Fibroblast of lung (primary cell): Measurements from ENCODE around the gene LIMS1. TPM values are rescaled to one million over a fixed set of nuclear protein-coding genes. Genes with fewer than 3 reads are reported as not detected.
"Not testable (repeated sequence)": the region's sequence is repeated elsewhere in the genome, so short reads cannot be mapped to it uniquely, and the experiment has no call there.

ENCODE experiments used
- DNase-seq, 2 donors: peaks; one replicate each; pipeline versions ENCODE4 v3.0.0 to v3.0.0-alpha.2; 2010; ENCODE audit warnings: low read depth in 2 of 2
- H2AFZ ChIP-seq: 2 replicates; pipeline ENCODE4 v1.5.1; 2012; ENCODE audit warnings: low read length, control low read depth, inconsistent platforms
- H3K27ac ChIP-seq: 2 replicates; pipeline ENCODE4 v1.5.1; 2011; ENCODE audit warnings: low read length, control low read depth; ENCODE audit not compliant: insufficient read depth
- H3K27me3 ChIP-seq: 2 replicates; pipeline ENCODE4 v1.5.1; 2011; ENCODE audit warnings: mild to moderate bottlenecking, low read length; ENCODE audit not compliant: control insufficient read depth, insufficient read depth
- H3K36me3 ChIP-seq: 2 replicates; pipeline ENCODE4 v1.5.1; 2011; ENCODE audit warnings: low read length; ENCODE audit not compliant: control insufficient read depth, insufficient read depth
- H3K4me1 ChIP-seq: 2 replicates; pipeline ENCODE4 v1.5.1; 2011; ENCODE audit warnings: low read length; ENCODE audit not compliant: control insufficient read depth, insufficient read depth; ENCODE audit errors: extremely low read depth
- H3K4me2 ChIP-seq: 2 replicates; pipeline ENCODE4 v1.5.1; 2011; ENCODE audit warnings: low read length, control low read depth; ENCODE audit not compliant: insufficient read depth; ENCODE audit errors: extremely low read depth
- H3K4me3 ChIP-seq, 4 experiments: fragments of 200-600 bp in 1 of 4; sonication (generic) in 1 of 4; replicated peaks in 1 of 4; 2 replicates each; pipeline ENCODE4 v1.5.1; 2011 to 2016; ENCODE audit warnings: low read length in 4 of 4, low read depth in 3 of 4, mild to moderate bottlenecking in 3 of 4, control low read depth in 2 of 4, inconsistent platforms in 1 of 4, mixed read lengths in 1 of 4; ENCODE audit not compliant: insufficient read depth in 1 of 4; ENCODE audit errors: control extremely low read depth in 1 of 4
- H3K79me2 ChIP-seq: 2 replicates; pipeline ENCODE4 v1.5.1; 2012; ENCODE audit warnings: mild to moderate bottlenecking, low read length, inconsistent platforms; ENCODE audit not compliant: control insufficient read depth, insufficient read depth
- H3K9ac ChIP-seq: 2 replicates; pipeline ENCODE4 v1.5.1; 2011; ENCODE audit warnings: mild to moderate bottlenecking, low read length, control low read depth; ENCODE audit not compliant: insufficient read depth
- H3K9me3 ChIP-seq: 2 replicates; pipeline ENCODE4 v1.5.1; 2012; ENCODE audit warnings: low read depth, low read length; ENCODE audit not compliant: control insufficient read depth, insufficient read depth
- H4K20me1 ChIP-seq: 2 replicates; pipeline ENCODE4 v1.5.1; 2011; ENCODE audit warnings: low read length; ENCODE audit not compliant: control insufficient read depth, insufficient read depth; ENCODE audit errors: extremely low read depth
- CTCF ChIP-seq, 2 donors: IDR thresholded peaks in 1 of 2; conservative IDR thresholded peaks in 1 of 2; 1 replicate in 1 of 2; 2 replicates in 1 of 2; pipeline ENCODE4 v1.5.1; 2011 to 2012; ENCODE audit warnings: low read length in 2 of 2, control low read depth in 1 of 2, inconsistent platforms in 1 of 2, low read depth in 1 of 2, mild to moderate bottlenecking in 1 of 2
- EZH2 ChIP-seq: IDR thresholded peaks from 2 replicates; pipeline ENCODE4 v1.5.1; 2012; ENCODE audit warnings: low read length, control low read depth, mild to moderate bottlenecking; ENCODE audit errors: missing control alignments
- polyA plus RNA-seq, 2 donors: library from polyadenylated mRNA; depleted of rRNA in 1 of 2; stranded (reverse) in 1 of 2; unstranded in 1 of 2; fragments of >200 nt; gene quantifications; 2 replicates each; pipeline ENCODE4 v1.2.1, GENCODE V29; 2011 to 2012; ENCODE audit warnings: missing spikeins in 1 of 2
- total RNA-seq: library from RNA; depleted of rRNA; stranded (reverse); fragments of >200 nt; gene quantifications from 2 replicates; pipeline ENCODE4 v1.2.1, GENCODE V29; 2014

Gene LIMS1
- total and polyA plus RNA-seq, 2 donors (not counting 1 experiment from before 2014, with no cell fraction given), result 52.7 to 108 TPM

DNA sequence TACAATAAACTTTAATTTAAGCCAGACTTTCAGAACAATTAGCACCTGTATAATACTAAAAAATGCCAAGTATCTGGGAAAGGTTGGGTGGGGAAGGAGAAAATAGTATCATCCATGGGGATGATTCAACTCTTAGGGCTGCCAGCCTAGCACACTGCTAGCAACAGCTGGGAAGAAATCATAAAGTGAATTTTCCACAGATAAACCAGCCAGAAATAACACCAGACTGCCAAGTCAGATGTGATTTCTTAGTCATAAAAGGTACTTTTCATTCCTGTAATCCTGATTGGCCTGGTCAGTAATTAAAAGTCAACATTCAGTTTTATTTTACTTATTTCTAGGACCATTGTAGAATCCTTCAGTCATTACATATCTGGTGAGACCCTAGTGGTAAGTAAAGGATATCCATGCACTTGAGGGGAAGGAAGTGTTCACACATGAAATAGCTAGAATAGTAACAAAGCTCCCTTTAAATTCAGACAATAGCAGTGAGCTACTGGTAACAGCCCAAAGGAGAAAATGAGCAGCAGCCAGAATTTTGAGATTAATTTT is 59.4 kb downstream of the LIMS1 start:
- peak; percentile 61 to 97 for DNase-seq
- Histone ChIP-seq H3K79me2 (peaks cover 29% of the 10 kb centered on the region), H2AFZ (no peak overlapping the region), H3K9me3 (no peaks in the 10 kb centered on the region), H3K36me3 (no peaks in the 10 kb centered on the region), H3K4me2 (peak overlapping the region; percentile 41), H3K4me3 (no peak overlapping the region), H4K20me1 (no peaks in the 10 kb centered on the region), H3K4me1 (peaks cover 23% of the 10 kb centered on the region), H3K27ac (peak overlapping the region; percentile 57), H3K27me3 (no peaks in the 10 kb centered on the region), H3K9ac (no peak overlapping the region)
- TF ChIP-seq CTCF (conservative IDR thresholded peaks at IDR 0.05 in 1 of 2, IDR thresholded peaks at IDR 0.05 in 1 of 2; ENCODE audit: low read depth in 1 of 2, low read length in 2 of 2), result no peak
- TF ChIP-seq EZH2, result no peak

DNA sequence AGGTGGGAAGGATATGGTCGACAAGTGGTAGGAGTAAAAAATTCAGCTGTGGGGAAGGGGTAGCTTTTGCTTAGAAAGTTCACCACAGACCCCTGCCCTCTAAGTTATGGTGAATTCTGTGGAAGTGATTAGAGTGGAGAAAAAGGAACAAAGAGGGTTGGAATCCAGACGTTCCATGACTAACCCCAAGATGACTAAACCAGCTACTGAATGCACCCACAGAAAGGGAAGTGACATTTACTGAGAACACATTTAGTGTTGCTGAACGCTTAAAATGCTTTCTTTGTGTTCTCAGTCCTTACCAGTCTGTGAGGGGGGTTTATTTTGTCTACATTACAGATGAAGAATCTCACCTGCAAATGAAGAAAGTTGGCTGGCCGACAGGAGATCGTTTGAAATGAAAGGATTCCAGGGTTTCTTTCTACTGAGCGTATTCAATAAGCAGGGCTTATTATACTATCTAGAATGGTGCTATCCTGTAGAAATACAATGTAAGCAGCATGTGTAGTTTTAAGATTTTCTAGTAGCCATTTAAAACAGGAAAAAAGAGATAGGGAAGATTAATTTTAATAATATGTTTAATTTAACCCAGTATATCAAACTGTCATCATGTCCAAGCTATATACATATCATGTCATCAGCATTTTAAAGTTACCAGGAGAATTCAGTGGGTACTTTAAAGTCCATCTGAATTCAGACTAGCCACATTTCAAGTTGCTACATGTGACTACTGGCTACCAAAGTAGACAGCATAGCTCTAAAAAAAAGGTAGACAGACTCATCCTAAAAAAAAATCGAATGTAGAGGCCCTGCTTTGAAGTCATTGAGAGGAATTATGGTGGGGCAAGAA is 60.1 kb downstream of the LIMS1 start:
- H3K27ac ChIP-seq, result peak overlapping the region; percentile 57
- H3K9me3 ChIP-seq, result no peaks in the 10 kb centered on the region
- TF ChIP-seq CTCF (conservative IDR thresholded peaks at IDR 0.05 in 1 of 2, IDR thresholded peaks at IDR 0.05 in 1 of 2; ENCODE audit: low read depth in 1 of 2, low read length in 2 of 2), result no peak
- no peak for TF ChIP-seq EZH2
- no peak overlapping the region for H3K9ac ChIP-seq
- peak overlapping the region; percentile 42 for H3K4me2 ChIP-seq
- no peak overlapping the region for H2AFZ ChIP-seq
- DNase-seq, result peak; percentile 79 to 98
- H3K4me3 ChIP-seq, result peak overlapping the region in 2 of 4 experiments; percentile 6 to 29
- peaks cover 23% of the 10 kb centered on the region for H3K4me1 ChIP-seq
- no peaks in the 10 kb centered on the region for H3K36me3 ChIP-seq
- H3K79me2 ChIP-seq, result peaks cover 30% of the 10 kb centered on the region
- H3K27me3 ChIP-seq, result no peaks in the 10 kb centered on the region
- no peaks in the 10 kb centered on the region for H4K20me1 ChIP-seq

GRCh38 chr2:108594982-108595464 is 60.8 kb downstream of the LIMS1 start:
- Histone ChIP-seq H3K27ac (peak overlapping the region; percentile 55), H3K4me3 (no peak overlapping the region), H3K4me2 (peak overlapping the region; percentile 42), H3K36me3 (no peaks in the 10 kb centered on the region), H3K27me3 (no peaks in the 10 kb centered on the region), H3K4me1 (peaks cover 23% of the 10 kb centered on the region), H2AFZ (no peak overlapping the region), H3K79me2 (peaks cover 28% of the 10 kb centered on the region), H4K20me1 (no peaks in the 10 kb centered on the region), H3K9me3 (no peaks in the 10 kb centered on the region), H3K9ac (no peak overlapping the region)
- DNase-seq, result peak; percentile 88 to 100
- no peak for TF ChIP-seq EZH2
- TF ChIP-seq CTCF (conservative IDR thresholded peaks at IDR 0.05 in 1 of 2, IDR thresholded peaks at IDR 0.05 in 1 of 2; ENCODE audit: low read depth in 1 of 2, low read length in 2 of 2), result no peak

DNA sequence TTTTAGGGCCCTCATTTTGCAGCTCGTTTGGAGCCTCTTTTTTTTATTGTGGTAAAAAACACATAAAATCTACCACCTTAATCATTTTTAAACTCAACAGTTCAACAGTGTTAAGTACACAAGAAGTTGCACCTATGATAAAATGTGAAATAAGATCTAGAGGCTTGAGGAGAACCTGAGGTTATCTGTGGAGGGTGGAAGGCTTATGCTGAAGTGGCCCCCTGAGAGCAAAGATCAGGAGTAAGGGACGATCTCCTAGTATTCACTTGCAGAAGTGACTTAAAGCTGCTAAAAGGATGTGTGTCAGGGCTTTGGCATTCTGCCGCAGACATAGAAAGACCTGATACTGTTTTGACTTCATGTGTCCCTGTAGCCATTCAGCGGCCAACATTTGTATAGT is 61.5 kb downstream of the LIMS1 start:
- not testable (repeated sequence) for H3K4me2 ChIP-seq, H3K36me3 ChIP-seq, H2AFZ ChIP-seq, H3K27me3 ChIP-seq, DNase-seq, H4K20me1 ChIP-seq, H3K9ac ChIP-seq, H3K9me3 ChIP-seq, H3K27ac ChIP-seq, H3K4me3 ChIP-seq
- Histone ChIP-seq H3K4me1 (peaks cover 23% of the 10 kb centered on the region), H3K79me2 (peaks cover 21% of the 10 kb centered on the region)
